Calu3 (cell line): ENCODE measurements around the gene ECI1. TPM values are rescaled to one million over a fixed set of nuclear protein-coding genes. Genes with fewer than 3 reads are reported as not detected.
A peak's percentile ranks its signal among the peaks of the same experiment; 100 is the strongest.

Experiments used
- BruUV-seq: library from RNA; stranded (reverse); fragments of 400-500 nt; replicated peaks from 2 replicates; lab custom pipeline; 2021; lab: Mats Ljungman, UMichigan
- CTCF ChIA-PET: fragments of 300-600 bp; sonication (Branson Sonifier 250); formaldehyde crosslinking; loops from one replicate; lab custom pipeline; 2022; ENCODE audit warnings: antibody characterized with exemption; lab: Charles Lee
- DNase-seq: peaks from one replicate; pipeline ENCODE4 v3.0.0; 2022
- H3K27ac Mint-ChIP-seq: one replicate; pipeline ENCODE4 v1.8.0; 2022; ENCODE audit warnings: mixed read lengths; ENCODE audit not compliant: unreplicated experiment
- H3K27me3 Mint-ChIP-seq: one replicate; pipeline ENCODE4 v1.8.0; 2022; ENCODE audit warnings: mixed read lengths; ENCODE audit not compliant: unreplicated experiment
- H3K36me3 Mint-ChIP-seq: one replicate; pipeline ENCODE4 v1.8.0; 2022; ENCODE audit warnings: mild to moderate bottlenecking, moderate library complexity, mixed read lengths; ENCODE audit not compliant: insufficient read depth, unreplicated experiment
- H3K4me1 Mint-ChIP-seq: one replicate; pipeline ENCODE4 v1.8.0; 2022; ENCODE audit warnings: mild to moderate bottlenecking, low read depth, mixed read lengths; ENCODE audit not compliant: unreplicated experiment
- H3K4me3 Mint-ChIP-seq: one replicate; pipeline ENCODE4 v1.8.0; 2022; ENCODE audit warnings: mild to moderate bottlenecking, low read depth, moderate library complexity, mixed read lengths; ENCODE audit not compliant: unreplicated experiment
- H3K9me3 Mint-ChIP-seq: one replicate; pipeline ENCODE4 v1.8.0; 2022; ENCODE audit warnings: low read depth, mixed read lengths; ENCODE audit not compliant: unreplicated experiment
- intact Hi-C: fragments of 100-400 bp; cut with micrococcal nuclease; formaldehyde crosslinking; loops from one replicate; pipeline ENCODE4 v1.10.0; 2022; ENCODE audit not compliant: unreplicated experiment
- total RNA-seq: library from RNA; stranded (reverse); gene quantifications from 2 replicates; pipeline ENCODE4 v1.2.3, GENCODE V29; 2022
- TF ChIP-seq, protein P1 (sequence below): fragments of 200-600 bp; IDR thresholded peaks from one replicate; pipeline ENCODE4 v1.8.0; 2022; ENCODE audit warnings: antibody characterized with exemption; ENCODE audit not compliant: unreplicated experiment

ECI1 gene
- total RNA-seq, 1 experiment from 2014 or later, result 85.7 TPM

DNA sequence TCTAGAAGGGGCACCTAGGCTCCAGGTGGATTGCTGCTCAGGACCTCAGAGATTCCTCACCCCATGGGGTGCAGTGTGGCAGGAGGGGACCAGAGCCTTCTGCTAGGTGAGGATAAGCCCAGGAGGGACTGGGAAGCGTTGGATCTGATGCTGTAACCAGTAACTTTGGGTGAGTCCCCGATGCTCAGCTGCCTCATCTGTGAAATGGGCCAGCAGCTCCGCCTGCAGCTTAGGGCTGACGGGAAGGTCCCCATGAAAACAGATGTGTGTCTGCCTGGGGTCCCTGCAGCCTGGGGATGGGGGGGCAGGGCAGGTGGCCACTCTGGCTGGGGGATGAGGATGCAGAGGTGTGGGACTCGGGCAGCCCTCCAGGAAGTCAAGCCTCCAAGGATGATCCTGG is 52.3 kb downstream of the ECI1 start:
- H3K36me3 Mint-ChIP-seq, result peaks cover 20% of the 10 kb centered on the region
- no TSS peak for BruUV-seq
- CTCF ChIA-PET, result interaction anchor here (1.1 kb wide), 1 partner anchor 52 kb away, joined by 3 read pairs; the partner anchor contains the start of gene ECI1
- H3K27ac Mint-ChIP-seq, result no peak overlapping the region
- peaks cover 10% of the 10 kb centered on the region for H3K4me1 Mint-ChIP-seq
- no peak overlapping the region for H3K4me3 Mint-ChIP-seq
- H3K27me3 Mint-ChIP-seq, result peaks cover 84% of the 10 kb centered on the region
- no peak for DNase-seq
- TF ChIP-seq, protein P1, sequence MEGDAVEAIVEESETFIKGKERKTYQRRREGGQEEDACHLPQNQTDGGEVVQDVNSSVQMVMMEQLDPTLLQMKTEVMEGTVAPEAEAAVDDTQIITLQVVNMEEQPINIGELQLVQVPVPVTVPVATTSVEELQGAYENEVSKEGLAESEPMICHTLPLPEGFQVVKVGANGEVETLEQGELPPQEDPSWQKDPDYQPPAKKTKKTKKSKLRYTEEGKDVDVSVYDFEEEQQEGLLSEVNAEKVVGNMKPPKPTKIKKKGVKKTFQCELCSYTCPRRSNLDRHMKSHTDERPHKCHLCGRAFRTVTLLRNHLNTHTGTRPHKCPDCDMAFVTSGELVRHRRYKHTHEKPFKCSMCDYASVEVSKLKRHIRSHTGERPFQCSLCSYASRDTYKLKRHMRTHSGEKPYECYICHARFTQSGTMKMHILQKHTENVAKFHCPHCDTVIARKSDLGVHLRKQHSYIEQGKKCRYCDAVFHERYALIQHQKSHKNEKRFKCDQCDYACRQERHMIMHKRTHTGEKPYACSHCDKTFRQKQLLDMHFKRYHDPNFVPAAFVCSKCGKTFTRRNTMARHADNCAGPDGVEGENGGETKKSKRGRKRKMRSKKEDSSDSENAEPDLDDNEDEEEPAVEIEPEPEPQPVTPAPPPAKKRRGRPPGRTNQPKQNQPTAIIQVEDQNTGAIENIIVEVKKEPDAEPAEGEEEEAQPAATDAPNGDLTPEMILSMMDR, result no peak
- intact Hi-C loops, result no loop called here
- no peaks in the 10 kb centered on the region for H3K9me3 Mint-ChIP-seq

DNA sequence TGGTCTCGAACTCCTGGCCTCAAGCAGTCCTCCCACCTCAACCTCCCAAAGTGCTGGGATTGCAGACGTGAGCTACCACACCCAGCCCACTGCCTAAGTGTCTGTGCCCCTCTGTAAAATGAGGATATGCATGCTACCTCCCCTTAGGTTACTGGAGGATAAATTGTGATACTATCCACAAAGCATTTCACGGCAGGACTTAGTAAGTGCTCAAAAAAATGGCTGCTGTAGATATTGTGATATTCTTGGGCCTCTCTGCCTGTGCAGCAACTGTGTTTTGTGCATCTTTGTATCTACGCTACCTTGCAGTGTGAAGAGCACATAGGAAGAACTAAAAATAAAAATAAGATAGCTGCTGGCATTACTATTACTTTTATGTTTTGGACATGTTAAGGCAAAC is 53.1 kb downstream of the ECI1 start:
- intact Hi-C loops, result no loop called here
- BruUV-seq, result no TSS peak
- DNase-seq, result no peak
- Mint-ChIP-seq H3K4me1 (peaks cover 10% of the 10 kb centered on the region), H3K27ac (no peak overlapping the region), H3K36me3 (peaks cover 20% of the 10 kb centered on the region), H3K9me3 (no peaks in the 10 kb centered on the region), H3K27me3 (peaks cover 92% of the 10 kb centered on the region), H3K4me3 (no peak overlapping the region)
- CTCF ChIA-PET, result interaction anchor here (1.1 kb wide), 1 partner anchor 53 kb away, joined by 3 read pairs; the partner anchor contains the start of gene ECI1
- TF ChIP-seq, protein P1, result no peak

DNA sequence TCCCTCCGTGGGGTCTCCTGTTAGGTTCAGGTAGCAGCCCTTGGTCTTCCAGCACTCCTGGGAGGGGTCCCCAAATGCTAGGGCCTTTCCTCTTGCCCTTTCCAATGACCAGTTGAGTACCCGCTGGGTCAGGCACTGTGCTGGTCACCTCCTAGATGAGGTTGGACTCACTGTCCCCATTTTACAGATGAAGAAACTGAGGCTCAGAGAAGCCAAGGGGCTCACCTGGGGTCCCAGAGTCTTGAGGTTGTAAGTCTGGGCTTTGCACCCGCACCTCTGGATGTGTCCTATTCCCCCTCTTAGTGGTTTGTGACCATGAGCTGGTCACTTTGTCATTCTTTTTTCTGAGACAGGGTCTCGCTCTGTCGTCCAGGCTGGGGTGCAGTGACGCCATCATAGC is 53.6 kb downstream of the ECI1 start:
- Mint-ChIP-seq H3K4me1 (peaks cover 10% of the 10 kb centered on the region), H3K27ac (no peak overlapping the region), H3K36me3 (peaks cover 20% of the 10 kb centered on the region), H3K4me3 (peak overlapping the region; percentile 62), H3K27me3 (peaks cover 97% of the 10 kb centered on the region), H3K9me3 (no peaks in the 10 kb centered on the region)
- DNase-seq, result no peak
- CTCF ChIA-PET, result interaction anchor here (0.7 to 1.1 kb wide), 2 partner anchors 54 to 155 kb away, joined by 3 read pairs; partner anchors contain the start of gene ECI1
- no TSS peak for BruUV-seq
- TF ChIP-seq, protein P1, result no peak
- intact Hi-C loops, result no loop called here

DNA sequence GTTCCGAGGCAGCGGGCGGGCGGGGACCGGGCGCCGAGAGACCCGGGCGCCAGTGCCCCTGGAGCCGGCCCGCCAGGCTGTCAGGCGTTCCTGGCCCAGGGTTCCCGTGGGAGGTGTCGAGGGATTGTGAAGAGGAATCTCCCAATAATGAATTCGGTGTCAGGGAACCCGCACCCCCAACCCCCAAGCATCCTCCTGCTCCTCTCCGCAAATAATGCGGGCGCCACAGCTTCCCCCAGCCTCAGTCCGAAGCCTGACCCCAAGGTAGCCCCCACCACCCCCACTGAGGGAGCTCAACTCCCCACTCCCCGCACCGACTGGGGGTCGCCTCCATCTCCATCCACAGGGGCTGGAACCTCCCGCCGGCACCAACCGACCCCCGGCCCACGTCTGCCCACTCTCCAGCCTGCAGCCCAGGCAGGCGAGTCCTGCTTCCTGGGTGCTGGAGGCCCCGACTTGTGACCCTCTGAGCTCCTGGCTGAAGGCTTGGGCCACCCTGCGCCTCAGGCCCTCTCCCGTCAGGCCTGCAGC is 54.3 kb downstream of the ECI1 start:
- peaks cover 96% of the 10 kb centered on the region for H3K27me3 Mint-ChIP-seq
- H3K4me1 Mint-ChIP-seq, result peaks cover 10% of the 10 kb centered on the region
- intact Hi-C loops, result no loop called here
- peak overlapping the region; percentile 62 for H3K4me3 Mint-ChIP-seq
- no TSS peak for BruUV-seq
- H3K27ac Mint-ChIP-seq, result no peak overlapping the region
- TF ChIP-seq, protein P1, result no peak
- CTCF ChIA-PET, result interaction anchor here (0.7 kb wide), 1 partner anchor 154 kb away, joined by 3 read pairs; no protein-coding TSS in a partner anchor
- no peak for DNase-seq
- no peaks in the 10 kb centered on the region for H3K9me3 Mint-ChIP-seq
- H3K36me3 Mint-ChIP-seq, result peaks cover 20% of the 10 kb centered on the region
